Caco-2 (cell line): ENCODE results near the gene SCP2. TPM values are rescaled to one million over a fixed set of nuclear protein-coding genes. Genes with fewer than 3 reads are reported as not detected.

Experiments
- BruUV-seq: library from RNA; stranded (reverse); fragments of 400-500 nt; replicated peaks from 2 replicates; lab custom pipeline; 2021; lab: Mats Ljungman, UMichigan
- CTCF ChIA-PET: fragments of 300-600 bp; sonication (Branson Sonifier 250); formaldehyde crosslinking; loops from one replicate; lab custom pipeline; 2022; ENCODE audit warnings: antibody characterized with exemption; lab: Charles Lee
- POLR2A ChIA-PET: fragments of 300-600 bp; sonication (Branson Sonifier 250); formaldehyde crosslinking; loops from one replicate; lab custom pipeline; 2022; ENCODE audit warnings: antibody characterized with exemption; lab: Charles Lee
- DNase-seq, 2 experiments: peaks; one replicate each; pipeline versions ENCODE4 v3.0.0 to v3.0.0-alpha.2; 2020 to 2022
- H3K27me3 ChIP-seq: replicated peaks from 2 replicates; pipeline ENCODE4 v1.6.0; 2011; ENCODE audit warnings: low read length; ENCODE audit not compliant: control insufficient read depth, insufficient read depth
- H3K36me3 ChIP-seq: 2 replicates; pipeline ENCODE4 v1.5.1; 2011; ENCODE audit warnings: low read length; ENCODE audit not compliant: control insufficient read depth, insufficient read depth
- H3K4me1 ChIP-seq: fragments of 250-450 bp; sonication (Bioruptor Pico); 2 replicates; pipeline ENCODE4 v1.5.1; 2020; ENCODE audit warnings: mild to moderate bottlenecking
- H3K4me3 ChIP-seq: 2 replicates; pipeline ENCODE4 v1.5.1; 2011; ENCODE audit warnings: low read depth, mild to moderate bottlenecking, control low read depth, low read length
- H3K9me3 ChIP-seq: fragments of 250-450 bp; sonication (Bioruptor Pico); 2 replicates; pipeline ENCODE4 v1.5.1; 2020; ENCODE audit warnings: mild to moderate bottlenecking, moderate library complexity
- H3K27ac Mint-ChIP-seq: one replicate; pipeline ENCODE4 v1.8.0; 2022; ENCODE audit warnings: mixed read lengths; ENCODE audit not compliant: unreplicated experiment
- H3K27me3 Mint-ChIP-seq: one replicate; pipeline ENCODE4 v1.8.0; 2022; ENCODE audit warnings: mixed read lengths; ENCODE audit not compliant: insufficient read depth, unreplicated experiment
- H3K36me3 Mint-ChIP-seq: one replicate; pipeline ENCODE4 v1.8.0; 2022; ENCODE audit warnings: mild to moderate bottlenecking, mixed read lengths; ENCODE audit not compliant: insufficient read depth, unreplicated experiment
- H3K4me1 Mint-ChIP-seq: one replicate; pipeline ENCODE4 v1.8.0; 2022; ENCODE audit warnings: low read depth, mixed read lengths; ENCODE audit not compliant: unreplicated experiment
- H3K4me3 Mint-ChIP-seq: one replicate; pipeline ENCODE4 v1.8.0; 2022; ENCODE audit warnings: mild to moderate bottlenecking, moderate library complexity, mixed read lengths; ENCODE audit not compliant: unreplicated experiment
- H3K9me3 Mint-ChIP-seq: one replicate; pipeline ENCODE4 v1.8.0; 2022; ENCODE audit warnings: mixed read lengths; ENCODE audit not compliant: unreplicated experiment
- intact Hi-C: fragments of 100-400 bp; cut with micrococcal nuclease; formaldehyde crosslinking; loops from one replicate; pipeline ENCODE4 v1.10.0; 2022; ENCODE audit not compliant: unreplicated experiment
- total RNA-seq: library from RNA; stranded (reverse); gene quantifications from 2 replicates; pipeline ENCODE4 v1.2.3, GENCODE V29; 2022
- TF ChIP-seq, protein P1 (sequence below), 2 experiments: fragments of 200-600 bp in 1 of 2; IDR thresholded peaks; 1 replicate in 1 of 2; 2 replicates in 1 of 2; pipeline versions ENCODE4 v1.5.1 to v1.8.0; 2011 to 2022; ENCODE audit warnings: antibody characterized with exemption in 1 of 2, control low read depth in 1 of 2, inconsistent platforms in 1 of 2, low read depth in 1 of 2, low read length in 1 of 2, mild to moderate bottlenecking in 1 of 2, moderate library complexity in 1 of 2; ENCODE audit not compliant: insufficient read depth in 1 of 2, severe bottlenecking in 1 of 2, unreplicated experiment in 1 of 2

SCP2 gene
- total RNA-seq, 1 experiment from 2014 or later: 67.0 TPM

DNA sequence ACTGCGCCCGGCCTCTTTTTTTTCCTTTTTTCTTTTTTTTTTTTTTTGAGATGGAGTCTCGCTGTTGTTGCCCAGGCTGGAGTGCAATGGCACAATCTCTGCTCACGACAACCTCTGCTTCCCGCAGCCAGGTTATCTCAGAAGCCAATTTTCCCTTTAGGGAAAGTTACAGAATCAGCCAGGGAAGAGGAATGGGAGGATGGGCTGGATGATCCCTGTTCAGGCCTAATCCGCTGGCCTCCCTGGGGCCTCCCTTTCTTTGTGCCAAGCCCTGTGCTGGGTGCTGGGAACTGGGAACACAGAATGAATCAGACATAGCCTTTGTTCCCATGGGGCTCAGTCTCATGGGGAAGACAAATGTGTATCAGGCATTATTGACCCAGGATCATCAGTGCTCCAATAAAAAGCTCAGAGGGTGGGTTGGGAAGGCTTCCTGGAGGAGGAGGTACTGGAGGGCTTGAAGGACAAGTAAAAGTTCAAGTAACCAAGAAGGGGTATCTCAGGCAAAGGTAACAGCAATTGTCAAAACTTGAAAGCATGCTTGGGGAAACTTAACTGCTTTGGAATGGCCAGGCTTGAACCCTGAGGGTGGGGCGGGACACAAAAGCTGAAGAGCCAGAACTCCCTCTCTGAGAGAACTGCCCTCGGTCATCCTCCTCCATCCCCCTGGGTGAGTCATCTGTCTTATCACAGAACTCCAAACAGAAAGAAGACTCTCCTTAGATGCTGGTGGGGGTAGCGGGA lies 19.8 kb upstream of the SCP2 start:
- intact Hi-C loops: loop anchor here (5.0 kb wide), 1 partner anchor 270 kb away; no protein-coding TSS in a partner anchor
- no peaks in the 10 kb centered on the region for H3K27me3 Mint-ChIP-seq
- CTCF ChIA-PET: no interaction called here
- POLR2A ChIA-PET: no interaction called here
- no peak overlapping the region for H3K4me3 Mint-ChIP-seq
- peaks cover 20% of the 10 kb centered on the region for H3K4me1 ChIP-seq
- H3K4me1 Mint-ChIP-seq: peaks cover 8% of the 10 kb centered on the region
- no peaks in the 10 kb centered on the region for H3K27me3 ChIP-seq
- no peaks in the 10 kb centered on the region for H3K9me3 ChIP-seq
- TF ChIP-seq, protein P1, sequence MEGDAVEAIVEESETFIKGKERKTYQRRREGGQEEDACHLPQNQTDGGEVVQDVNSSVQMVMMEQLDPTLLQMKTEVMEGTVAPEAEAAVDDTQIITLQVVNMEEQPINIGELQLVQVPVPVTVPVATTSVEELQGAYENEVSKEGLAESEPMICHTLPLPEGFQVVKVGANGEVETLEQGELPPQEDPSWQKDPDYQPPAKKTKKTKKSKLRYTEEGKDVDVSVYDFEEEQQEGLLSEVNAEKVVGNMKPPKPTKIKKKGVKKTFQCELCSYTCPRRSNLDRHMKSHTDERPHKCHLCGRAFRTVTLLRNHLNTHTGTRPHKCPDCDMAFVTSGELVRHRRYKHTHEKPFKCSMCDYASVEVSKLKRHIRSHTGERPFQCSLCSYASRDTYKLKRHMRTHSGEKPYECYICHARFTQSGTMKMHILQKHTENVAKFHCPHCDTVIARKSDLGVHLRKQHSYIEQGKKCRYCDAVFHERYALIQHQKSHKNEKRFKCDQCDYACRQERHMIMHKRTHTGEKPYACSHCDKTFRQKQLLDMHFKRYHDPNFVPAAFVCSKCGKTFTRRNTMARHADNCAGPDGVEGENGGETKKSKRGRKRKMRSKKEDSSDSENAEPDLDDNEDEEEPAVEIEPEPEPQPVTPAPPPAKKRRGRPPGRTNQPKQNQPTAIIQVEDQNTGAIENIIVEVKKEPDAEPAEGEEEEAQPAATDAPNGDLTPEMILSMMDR (IDR thresholded peaks at IDR 0.05; ENCODE audit: insufficient read depth in 1 of 2, low read depth in 1 of 2, low read length in 1 of 2, severe bottlenecking in 1 of 2, unreplicated experiment in 1 of 2): no peak
- no peaks in the 10 kb centered on the region for H3K9me3 Mint-ChIP-seq
- H3K36me3 Mint-ChIP-seq: peaks cover 8% of the 10 kb centered on the region
- H3K36me3 ChIP-seq: no peaks in the 10 kb centered on the region
- no TSS peak for BruUV-seq
- peak in 1 of 2 experiments; percentile 46 for DNase-seq
- no peak overlapping the region for H3K4me3 ChIP-seq
- no peak overlapping the region for H3K27ac Mint-ChIP-seq

DNA sequence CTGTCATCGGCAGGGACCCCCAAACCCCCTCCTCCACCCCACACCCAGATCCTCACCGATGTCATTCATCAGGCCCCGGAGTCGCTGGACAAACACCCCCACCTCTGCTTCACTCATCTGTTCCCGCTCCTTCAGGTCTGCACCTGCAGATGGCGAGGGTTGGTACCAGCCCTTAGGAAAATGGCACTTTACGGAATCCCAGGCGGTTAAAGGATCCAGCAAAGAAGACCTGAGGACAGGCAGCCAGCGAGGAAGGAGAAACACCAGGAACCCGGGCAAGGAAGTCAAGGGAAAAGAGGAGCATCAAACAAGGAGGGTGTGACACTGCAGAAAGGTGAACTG lies 19.3 kb upstream of the SCP2 start:
- intact Hi-C loops: loop anchor here (5.0 kb wide), 1 partner anchor 270 kb away; no protein-coding TSS in a partner anchor
- ChIA-PET POLR2A (no interaction called here), CTCF (no interaction called here)
- Histone ChIP-seq H3K36me3 (no peaks in the 10 kb centered on the region), H3K9me3 (no peaks in the 10 kb centered on the region), H3K4me1 (peaks cover 20% of the 10 kb centered on the region), H3K4me3 (no peak overlapping the region), H3K27me3 (no peaks in the 10 kb centered on the region)
- BruUV-seq: no TSS peak
- Mint-ChIP-seq H3K4me1 (peaks cover 8% of the 10 kb centered on the region), H3K27me3 (no peaks in the 10 kb centered on the region), H3K36me3 (peaks cover 8% of the 10 kb centered on the region), H3K27ac (no peak overlapping the region), H3K4me3 (no peak overlapping the region), H3K9me3 (no peaks in the 10 kb centered on the region)
- TF ChIP-seq, protein P1 (IDR thresholded peaks at IDR 0.05; ENCODE audit: insufficient read depth in 1 of 2, low read depth in 1 of 2, low read length in 1 of 2, severe bottlenecking in 1 of 2, unreplicated experiment in 1 of 2): no peak
- DNase-seq: no peak

DNA sequence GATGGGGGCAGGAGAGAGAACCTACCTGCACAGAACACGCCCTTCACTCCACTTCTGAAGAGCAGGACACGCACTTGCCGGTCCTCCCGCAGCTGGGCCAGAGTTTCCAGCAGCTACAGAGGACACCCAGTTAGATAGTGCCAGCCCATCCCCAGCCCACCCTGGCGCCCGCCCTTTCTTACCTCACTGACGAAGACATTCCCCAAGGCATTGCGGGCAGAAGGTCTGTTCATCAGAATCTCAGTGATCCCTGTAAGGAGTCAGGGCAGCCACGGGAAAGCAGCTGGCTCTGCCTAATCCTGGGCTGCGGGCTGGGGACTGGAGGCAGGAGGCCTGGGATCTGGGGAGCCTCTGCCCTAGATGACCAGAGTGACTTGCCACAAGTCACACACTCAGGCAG lies 15.5 kb upstream of the SCP2 start:
- H3K36me3 ChIP-seq: no peaks in the 10 kb centered on the region
- no peak overlapping the region for H3K27ac Mint-ChIP-seq
- CTCF ChIA-PET: no interaction called here
- H3K4me3 ChIP-seq: no peak overlapping the region
- H3K4me3 Mint-ChIP-seq: no peak overlapping the region
- H3K4me1 Mint-ChIP-seq: no peaks in the 10 kb centered on the region
- no peaks in the 10 kb centered on the region for H3K27me3 ChIP-seq
- no TSS peak for BruUV-seq
- H3K36me3 Mint-ChIP-seq: peaks cover 8% of the 10 kb centered on the region
- POLR2A ChIA-PET: no interaction called here
- DNase-seq: no peak
- H3K9me3 ChIP-seq: no peaks in the 10 kb centered on the region
- intact Hi-C loops: no loop called here
- peaks cover 4% of the 10 kb centered on the region; the same call in 1 of the 2 replicates for H3K4me1 ChIP-seq
- TF ChIP-seq, protein P1 (IDR thresholded peaks at IDR 0.05; ENCODE audit: insufficient read depth in 1 of 2, low read depth in 1 of 2, low read length in 1 of 2, severe bottlenecking in 1 of 2, unreplicated experiment in 1 of 2): no peak
- H3K27me3 Mint-ChIP-seq: no peaks in the 10 kb centered on the region
- H3K9me3 Mint-ChIP-seq: no peaks in the 10 kb centered on the region
